RWPE2 (cell line): ENCODE measurements around the gene NYNRIN.

Source experiments
- ATAC-seq: fragments of 200-7000 bp; cut with Tn5 transposase; 3 replicates; pipeline ENCODE4 v1.9.1; 2021; ENCODE audit warnings: low read depth
- DNase-seq: peaks from one replicate; pipeline ENCODE4 v3.0.0-alpha.2; 2020; ENCODE audit warnings: low spot score
- H3K27ac ChIP-seq: fragments of 450-650 bp; 2 replicates; pipeline ENCODE4 v1.5.1; 2017; ENCODE audit warnings: mild to moderate bottlenecking; ENCODE audit not compliant: poor library complexity, severe bottlenecking
- H3K27me3 ChIP-seq: fragments of 250-450 bp; sonication (Bioruptor Pico); 2 replicates; pipeline ENCODE4 v1.5.1; 2021; ENCODE audit warnings: mild to moderate bottlenecking, moderate library complexity; ENCODE audit not compliant: insufficient read depth, poor library complexity, severe bottlenecking
- H3K36me3 ChIP-seq: fragments of 250-450 bp; sonication (Bioruptor Pico); 2 replicates; pipeline ENCODE4 v1.5.1; 2020; ENCODE audit warnings: low read depth, mild to moderate bottlenecking, moderate library complexity
- H3K4me1 ChIP-seq: fragments of 250-450 bp; sonication (Bioruptor Pico); 2 replicates; pipeline ENCODE4 v1.5.1; 2021; ENCODE audit warnings: mild to moderate bottlenecking, moderate library complexity; ENCODE audit not compliant: insufficient read depth, poor library complexity, severe bottlenecking
- H3K4me3 ChIP-seq: fragments of 250-450 bp; sonication (Bioruptor Pico); 2 replicates; pipeline ENCODE4 v1.5.1; 2021; ENCODE audit warnings: mild to moderate bottlenecking, moderate library complexity; ENCODE audit not compliant: severe bottlenecking
- H3K9me3 ChIP-seq: fragments of 250-450 bp; sonication (Bioruptor Pico); 2 replicates; pipeline ENCODE4 v1.5.1; 2021; ENCODE audit warnings: mild to moderate bottlenecking, moderate library complexity; ENCODE audit not compliant: severe bottlenecking
- CTCF ChIP-seq: fragments of 450-650 bp; IDR thresholded peaks from one replicate; pipeline ENCODE4 v1.5.1; 2017; ENCODE audit warnings: mild to moderate bottlenecking, moderate library complexity; ENCODE audit not compliant: poor library complexity, severe bottlenecking

The NYNRIN gene

GRCh38 chr14:24355009-24355408, 43.8 kb upstream of the NYNRIN start:
- no peak overlapping the region for H3K27ac ChIP-seq
- no peaks in the 10 kb centered on the region for H3K27me3 ChIP-seq
- ATAC-seq (peak; percentile 17; the same call in 1 of the 3 replicates), DNase-seq (no peak)
- no peaks in the 10 kb centered on the region for H3K9me3 ChIP-seq
- peaks cover 7% of the 10 kb centered on the region for H3K4me1 ChIP-seq
- H3K4me3 ChIP-seq = no peak overlapping the region
- TF ChIP-seq CTCF = no peak
- no peaks in the 10 kb centered on the region for H3K36me3 ChIP-seq

- ATAC-seq = no peak
- Histone ChIP-seq H3K27ac (no peak overlapping the region), H3K9me3 (no peaks in the 10 kb centered on the region), H3K27me3 (no peaks in the 10 kb centered on the region), H3K36me3 (no peaks in the 10 kb centered on the region), H3K4me3 (no peak overlapping the region), H3K4me1 (peaks cover 7% of the 10 kb centered on the region)
- TF ChIP-seq CTCF = no peak
- DNase-seq = no peak
Measured at GRCh38 chr14:24356208-24356607, 42.6 kb upstream of the NYNRIN start.

GRCh38 chr14:24360281-24360680, 38.5 kb upstream of the NYNRIN start:
- TF ChIP-seq CTCF = no peak
- ATAC-seq (no peak), DNase-seq (no peak)
- H3K36me3 ChIP-seq = no peaks in the 10 kb centered on the region
- no peaks in the 10 kb centered on the region for H3K27me3 ChIP-seq
- no peaks in the 10 kb centered on the region for H3K4me1 ChIP-seq
- no peaks in the 10 kb centered on the region for H3K9me3 ChIP-seq
- no peak overlapping the region for H3K4me3 ChIP-seq
- H3K27ac ChIP-seq = no peak overlapping the region

GRCh38 chr14:24361326-24361725, 37.5 kb upstream of the NYNRIN start:
- Histone ChIP-seq H3K27me3 (no peaks in the 10 kb centered on the region), H3K9me3 (no peaks in the 10 kb centered on the region), H3K4me1 (peaks cover 9% of the 10 kb centered on the region), H3K36me3 (no peaks in the 10 kb centered on the region), H3K4me3 (no peak overlapping the region), H3K27ac (no peak overlapping the region)
- no peak for TF ChIP-seq CTCF
- ATAC-seq = no peak
- DNase-seq = no peak

GRCh38 chr14:24362241-24362960, 36.4 kb upstream of the NYNRIN start:
- Histone ChIP-seq H3K4me1 (peaks cover 9% of the 10 kb centered on the region), H3K27me3 (peaks cover 2% of the 10 kb centered on the region), H3K9me3 (no peaks in the 10 kb centered on the region), H3K27ac (peak overlapping the region; percentile 16), H3K4me3 (no peak overlapping the region), H3K36me3 (no peaks in the 10 kb centered on the region)
- TF ChIP-seq CTCF = no peak
- DNase-seq (no peak), ATAC-seq (no peak)
